K562 (cell line): ENCODE data around the gene OPA3. TPM values are rescaled to one million over a fixed set of nuclear protein-coding genes. Genes with fewer than 3 reads are reported as not detected.

ENCODE experiments used
- CBFB ChIP-seq: sonication (generic); formaldehyde crosslinking; IDR thresholded peaks from 2 replicates; pipeline ENCODE4 v1.4.0; 2020; ENCODE audit warnings: mild to moderate bottlenecking, missing genetic modification reagents
- EGR1 ChIP-seq: fragments of 450-650 bp; conservative IDR thresholded peaks from 2 replicates; pipeline ENCODE4 v1.6.1; 2017; ENCODE audit warnings: mild to moderate bottlenecking
- ETS2 ChIP-seq: IDR thresholded peaks from 2 replicates; pipeline ENCODE4 v1.6.1; 2016; ENCODE audit warnings: borderline replicate concordance, missing genetic modification characterization, mild to moderate bottlenecking, moderate library complexity, missing compliant biosample characterization; ENCODE audit not compliant: poor library complexity, severe bottlenecking
- FOSL1 ChIP-seq: fragments of 200-800 bp; sonication (Bioruptor generic); conservative IDR thresholded peaks from 2 replicates; pipeline ENCODE4 v1.6.1; 2016; ENCODE audit warnings: missing genetic modification characterization, missing compliant biosample characterization
- FOXA1 ChIP-seq: fragments of 450-650 bp; IDR thresholded peaks from 2 replicates; pipeline ENCODE4 v1.6.1; 2016; ENCODE audit warnings: mild to moderate bottlenecking, borderline replicate concordance
- GABPB1 ChIP-seq: sonication (generic); formaldehyde crosslinking; IDR thresholded peaks from 2 replicates; pipeline ENCODE4 v1.8.0; 2022; ENCODE audit warnings: mild to moderate bottlenecking, missing genetic modification reagents
- HBP1 ChIP-seq: fragments of 450-650 bp; formaldehyde crosslinking; IDR thresholded peaks from 2 replicates; pipeline ENCODE4 v1.4.0; 2022; ENCODE audit warnings: missing genetic modification characterization
- HDAC2 ChIP-seq: fragments of 450-650 bp; IDR thresholded peaks from 2 replicates; pipeline ENCODE4 v1.6.1; 2016; ENCODE audit warnings: mild to moderate bottlenecking
- HNRNPLL ChIP-seq: fragments of 200-400 bp; formaldehyde crosslinking; IDR thresholded peaks from 2 replicates; pipeline ENCODE4 v1.6.1; 2017; ENCODE audit warnings: low read length, low read depth, mild to moderate bottlenecking; ENCODE audit not compliant: poor library complexity, severe bottlenecking
- KAT2B ChIP-seq: IDR thresholded peaks from one replicate; pipeline ENCODE4 v1.6.1; 2012; ENCODE audit warnings: low read depth, mild to moderate bottlenecking, control low read depth, inconsistent platforms, low read length, moderate library complexity
- POLR2A ChIP-seq: fragments of 450-650 bp; conservative IDR thresholded peaks from 2 replicates; pipeline ENCODE4 v1.6.1; 2016
- TCF7 ChIP-seq: sonication (generic); IDR thresholded peaks from 2 replicates; pipeline ENCODE4 v1.6.1; 2016; ENCODE audit warnings: antibody characterized with exemption, borderline replicate concordance
- TEAD1 ChIP-seq, 2 experiments: fragments of 450-650 bp in 1 of 2; sonication (generic) in 1 of 2; formaldehyde crosslinking; IDR thresholded peaks; 2 replicates each; pipeline versions ENCODE4 v1.4.0 to v1.8.0; 2020 to 2022; ENCODE audit warnings: mild to moderate bottlenecking in 2 of 2, missing genetic modification reagents in 1 of 2
- YY1 ChIP-seq, 3 experiments: IDR thresholded peaks; 2 replicates each; pipeline ENCODE4 v1.6.1; 2011; ENCODE audit warnings: low read length in 2 of 3, mild to moderate bottlenecking in 2 of 3, moderate library complexity in 2 of 3, borderline replicate concordance in 1 of 3, control low read depth in 1 of 3, low read depth in 1 of 3; ENCODE audit not compliant: insufficient read depth in 3 of 3, insufficient replicate concordance in 2 of 3, control insufficient read depth in 1 of 3, insufficient read length in 1 of 3; ENCODE audit errors: extremely low read depth in 1 of 3
- ZBTB26 ChIP-seq: fragments of 450-650 bp; formaldehyde crosslinking; IDR thresholded peaks from 2 replicates; pipeline ENCODE4 v1.4.0; 2022; ENCODE audit warnings: missing genetic modification characterization
- ZNF3 ChIP-seq: fragments of 250-450 bp; sonication (Bioruptor Pico); IDR thresholded peaks from 2 replicates; pipeline ENCODE4 v1.5.0; 2021; ENCODE audit warnings: mild to moderate bottlenecking, moderate library complexity
- ZNF311 ChIP-seq: fragments of 250-450 bp; sonication (Bioruptor Pico); IDR thresholded peaks from 2 replicates; pipeline ENCODE4 v1.4.0; 2020; ENCODE audit warnings: mild to moderate bottlenecking, moderate library complexity
- ZNF408 ChIP-seq: fragments of 250-450 bp; sonication (Bioruptor Pico); IDR thresholded peaks from 2 replicates; pipeline ENCODE4 v1.4.0; 2020; ENCODE audit warnings: low read depth, mild to moderate bottlenecking, moderate library complexity
- polyA plus RNA-seq, 8 experiments: library from polyadenylated mRNA; depleted of rRNA in 4 of 8; stranded (reverse) in 5 of 8; unstranded in 3 of 8; fragments of >200 nt; fragmentation: Nextera tagmentation in 2 of 8; fragmentation: Illumina TruSeq in 1 of 8; extraction: Ambion mirVana in 2 of 8; extraction: Trizol in 1 of 8; gene quantifications; 2 replicates each; pipeline versions ENCODE4 v1.2.1 to v1.2.3, GENCODE V29; 2011 to 2014; ENCODE audit warnings: inconsistent platforms in 1 of 8, missing spikeins in 1 of 8
- total RNA-seq, 7 experiments: library from RNA; depleted of rRNA in 6 of 7; stranded (reverse); fragments of >200 nt in 6 of 7; fragmentation: Illumina TruSeq in 2 of 7; extraction: Trizol in 2 of 7; gene quantifications; 2 replicates each; pipeline versions ENCODE4 v1.2.1 to v1.2.3, GENCODE V29; 2011 to 2021; ENCODE audit warnings: low replicate concordance in 1 of 7
- TF ChIP-seq, protein P1 (sequence below): sonication (generic); formaldehyde crosslinking; IDR thresholded peaks from 2 replicates; pipeline ENCODE4 v1.9.0; 2022; ENCODE audit warnings: mild to moderate bottlenecking, missing genetic modification reagents
- TF ChIP-seq, protein P2 (sequence below): fragments of 450-650 bp; IDR thresholded peaks from 2 replicates; pipeline ENCODE4 v1.6.1; 2016; ENCODE audit warnings: borderline replicate concordance

OPA3 gene
- total and polyA plus RNA-seq, 9 of the 15 experiments (the other 6 are each of a cell fraction or from before 2014, with no cell fraction given), result 1.4 to 18.8 (median 9.0) TPM

DNA sequence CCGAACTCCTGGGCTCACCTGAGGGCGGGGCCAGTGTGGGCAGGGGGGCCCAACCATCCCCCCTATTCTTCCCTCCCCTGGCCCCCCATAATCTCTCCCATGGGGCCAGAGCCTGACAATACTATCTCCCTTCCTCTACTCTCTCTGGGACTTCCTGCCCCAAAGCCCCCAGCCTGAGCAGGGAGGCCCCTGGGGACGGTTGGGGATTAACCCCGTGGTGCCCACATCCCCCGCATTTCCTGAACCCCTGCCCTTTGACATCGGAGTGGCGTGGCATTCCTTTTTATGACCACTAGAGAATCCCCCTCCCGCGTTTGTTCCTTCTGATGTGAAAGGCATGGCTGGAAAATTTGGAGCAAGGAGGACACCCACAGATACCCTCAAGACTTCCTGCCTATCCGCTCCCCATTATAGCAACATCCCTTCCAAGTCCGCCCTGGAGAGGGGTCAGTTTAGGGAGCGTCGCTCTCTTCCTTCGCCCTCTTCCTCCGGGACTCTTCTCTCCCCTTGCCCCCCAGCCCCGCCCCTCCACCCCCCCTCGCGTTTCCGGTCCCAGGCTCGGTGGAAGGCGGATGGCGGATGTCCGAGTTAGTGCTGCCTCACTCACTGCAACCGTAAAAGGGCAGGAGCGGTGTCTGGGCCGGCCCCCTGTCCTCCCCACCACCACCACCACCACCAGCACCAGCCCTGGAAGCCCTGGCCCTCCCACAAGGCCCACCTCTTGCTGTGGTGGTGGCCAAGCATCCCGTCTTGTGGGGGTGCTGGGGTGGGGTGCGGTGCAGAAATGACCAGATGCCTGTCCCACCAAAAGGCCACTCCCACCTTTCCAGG is 75.5 kb downstream of the OPA3 start (continued):
- TF ChIP-seq, protein P1, sequence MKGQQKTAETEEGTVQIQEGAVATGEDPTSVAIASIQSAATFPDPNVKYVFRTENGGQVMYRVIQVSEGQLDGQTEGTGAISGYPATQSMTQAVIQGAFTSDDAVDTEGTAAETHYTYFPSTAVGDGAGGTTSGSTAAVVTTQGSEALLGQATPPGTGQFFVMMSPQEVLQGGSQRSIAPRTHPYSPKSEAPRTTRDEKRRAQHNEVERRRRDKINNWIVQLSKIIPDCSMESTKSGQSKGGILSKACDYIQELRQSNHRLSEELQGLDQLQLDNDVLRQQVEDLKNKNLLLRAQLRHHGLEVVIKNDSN (CRISPR knock-in tag), result no peak
- TF ChIP-seq HBP1 (CRISPR knock-in tag) (no peak), TCF7 (0 out of 2 replicates have a peak, but pooled peaks have one; percentile 1), HDAC2 (no peak), ZNF408 (CRISPR knock-in tag) (no peak), FOSL1 (tag) (0 out of 2 replicates have a peak, but pooled peaks have one; percentile 17), CBFB (no peak), POLR2A (peak; percentile 70), HNRNPLL (no peak), KAT2B (no peak), ZBTB26 (CRISPR knock-in tag) (no peak), ZNF311 (CRISPR knock-in tag) (no peak), EGR1 (peak; percentile 81), FOXA1 (no peak), ZNF3 (no peak), TEAD1 (CRISPR knock-in tag; IDR thresholded peaks at IDR 0.05) (no peak), GABPB1 (peak; percentile 56), YY1 (IDR thresholded peaks at IDR 0.05; ENCODE audit: borderline replicate concordance in 1 of 3, control insufficient read depth in 1 of 3, extremely low read depth in 1 of 3, insufficient read depth in 3 of 3, insufficient read length in 1 of 3, insufficient replicate concordance in 2 of 3, low read depth in 1 of 3, low read length in 2 of 3) (peak in 1 of 3 experiments; percentile 68), ETS2 (tag) (no peak)
- TF ChIP-seq, protein P2, sequence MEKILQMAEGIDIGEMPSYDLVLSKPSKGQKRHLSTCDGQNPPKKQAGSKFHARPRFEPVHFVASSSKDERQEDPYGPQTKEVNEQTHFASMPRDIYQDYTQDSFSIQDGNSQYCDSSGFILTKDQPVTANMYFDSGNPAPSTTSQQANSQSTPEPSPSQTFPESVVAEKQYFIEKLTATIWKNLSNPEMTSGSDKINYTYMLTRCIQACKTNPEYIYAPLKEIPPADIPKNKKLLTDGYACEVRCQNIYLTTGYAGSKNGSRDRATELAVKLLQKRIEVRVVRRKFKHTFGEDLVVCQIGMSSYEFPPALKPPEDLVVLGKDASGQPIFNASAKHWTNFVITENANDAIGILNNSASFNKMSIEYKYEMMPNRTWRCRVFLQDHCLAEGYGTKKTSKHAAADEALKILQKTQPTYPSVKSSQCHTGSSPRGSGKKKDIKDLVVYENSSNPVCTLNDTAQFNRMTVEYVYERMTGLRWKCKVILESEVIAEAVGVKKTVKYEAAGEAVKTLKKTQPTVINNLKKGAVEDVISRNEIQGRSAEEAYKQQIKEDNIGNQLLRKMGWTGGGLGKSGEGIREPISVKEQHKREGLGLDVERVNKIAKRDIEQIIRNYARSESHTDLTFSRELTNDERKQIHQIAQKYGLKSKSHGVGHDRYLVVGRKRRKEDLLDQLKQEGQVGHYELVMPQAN, result 0 out of 2 replicates have a peak, but pooled peaks have one; percentile 7
